Tibial nerve (tissue), 4 donors: Measurements from ENCODE around the gene CEP128. TPM values are rescaled to one million over a fixed set of nuclear protein-coding genes. Genes with fewer than 3 reads are reported as not detected.

Experiments used
- DNase-seq, 2 donors: peaks; one replicate each; pipeline ENCODE4 v3.0.0-alpha.2; 2019; ENCODE audit warnings: low spot score in 2 of 2
- H3K27ac ChIP-seq, 4 donors: fragments of 200-600 bp; sonication (generic) in 3 of 4; one replicate each; pipeline ENCODE4 v1.5.1; 2017 to 2019; ENCODE audit warnings: mild to moderate bottlenecking in 1 of 4
- H3K27me3 ChIP-seq, 2 donors: fragments of 200-600 bp; sonication (generic) in 1 of 2; one replicate each; pipeline versions ENCODE4 v1.5.1 to v1.6.0; 2017 to 2019
- H3K36me3 ChIP-seq, 3 donors: fragments of 200-600 bp; sonication (generic); one replicate each; pipeline ENCODE4 v1.5.1; 2018 to 2019
- H3K4me1 ChIP-seq, 4 donors: fragments of 200-600 bp; sonication (generic) in 3 of 4; one replicate each; pipeline ENCODE4 v1.5.1; 2017 to 2019
- H3K4me3 ChIP-seq, 4 donors: fragments of 200-600 bp; sonication (generic) in 3 of 4; one replicate each; pipeline ENCODE4 v1.5.1; 2017 to 2019; ENCODE audit warnings: mild to moderate bottlenecking in 1 of 4, moderate library complexity in 1 of 4
- H3K9me3 ChIP-seq, 4 donors: fragments of 200-600 bp; sonication (generic) in 3 of 4; one replicate each; pipeline ENCODE4 v1.5.1; 2017 to 2019
- EP300 ChIP-seq, 2 donors: sonication (generic); formaldehyde crosslinking; IDR thresholded peaks; one replicate each; pipeline ENCODE4 v1.6.1; 2017; ENCODE audit warnings: antibody characterized with exemption in 2 of 2, mild to moderate bottlenecking in 1 of 2
- POLR2A ChIP-seq, 2 donors: fragments of 450-650 bp; IDR thresholded peaks; one replicate each; pipeline ENCODE4 v1.6.1; 2017; ENCODE audit warnings: antibody characterized with exemption in 2 of 2, mild to moderate bottlenecking in 2 of 2, moderate library complexity in 2 of 2
- WGBS, 2 donors: methylation state at CpG; one replicate each; pipeline ENCODE4 v1.1.5; 2018; 5-methylcytosine and 5-hydroxymethylcytosine counted together
- total RNA-seq, 4 donors: library from RNA; depleted of rRNA; stranded (reverse); fragments of >200 nt; gene quantifications; one replicate each; pipeline ENCODE4 v1.1.0, GENCODE V29; 2016
- TF ChIP-seq, protein P1 (sequence below), 5 experiments: fragments of 200-600 bp in 3 of 5; fragments of 450-650 bp in 2 of 5; sonication (generic) in 3 of 5; IDR thresholded peaks; one replicate each; pipeline ENCODE4 v1.5.1; 2016 to 2019; ENCODE audit warnings: antibody characterized with exemption in 5 of 5, mild to moderate bottlenecking in 3 of 5, moderate library complexity in 2 of 5

Gene CEP128
- total RNA-seq, 4 donors from 2014 or later = 7.3 to 13.9 (median 12.5) TPM

DNA sequence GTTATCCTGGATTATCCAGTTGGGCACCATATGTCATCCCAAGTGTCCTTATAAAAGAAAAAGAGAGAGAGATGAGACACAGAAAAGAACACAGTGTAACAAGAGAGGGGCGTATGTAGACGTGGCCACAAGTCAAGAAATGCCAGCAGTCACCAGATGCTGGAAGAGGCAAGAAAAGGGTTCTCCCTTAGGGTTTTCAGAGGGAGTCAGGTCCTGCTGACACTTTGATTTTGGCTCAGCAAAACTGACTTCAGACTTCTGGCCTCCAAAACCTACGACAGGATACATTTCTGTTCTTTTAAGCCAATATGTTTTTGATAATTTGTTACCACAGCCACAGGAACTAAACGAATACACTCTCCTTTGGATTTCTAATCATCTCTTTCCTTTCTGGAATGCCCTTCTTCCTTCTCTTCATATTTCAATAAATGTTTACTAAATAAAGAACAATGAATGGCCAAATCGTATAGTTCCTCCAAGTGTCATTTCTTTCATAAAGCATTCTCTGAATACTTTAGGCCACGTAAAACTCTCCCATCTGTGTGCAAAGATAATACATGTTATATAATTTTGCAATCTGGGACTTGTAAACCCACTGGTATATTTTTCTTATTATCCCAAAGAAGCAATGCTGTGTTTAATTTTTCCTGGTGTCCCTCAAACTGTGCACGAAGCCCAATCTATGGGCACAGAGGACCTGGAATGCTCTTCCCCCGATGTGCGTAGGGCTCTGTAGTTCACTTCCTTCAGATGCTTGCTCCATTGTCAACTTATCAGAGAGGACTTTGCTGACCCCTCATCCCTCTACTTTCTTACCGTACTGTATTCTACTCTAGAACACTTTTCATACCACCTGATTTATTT, 303.6 kb downstream of the CEP128 start:
- no peak overlapping the region for H3K4me3 ChIP-seq
- no peaks in the 10 kb centered on the region for H3K36me3 ChIP-seq
- TF ChIP-seq EP300 (IDR thresholded peaks at IDR 0.05) (no peak), POLR2A (IDR thresholded peaks at IDR 0.05) (no peak)
- TF ChIP-seq, protein P1, sequence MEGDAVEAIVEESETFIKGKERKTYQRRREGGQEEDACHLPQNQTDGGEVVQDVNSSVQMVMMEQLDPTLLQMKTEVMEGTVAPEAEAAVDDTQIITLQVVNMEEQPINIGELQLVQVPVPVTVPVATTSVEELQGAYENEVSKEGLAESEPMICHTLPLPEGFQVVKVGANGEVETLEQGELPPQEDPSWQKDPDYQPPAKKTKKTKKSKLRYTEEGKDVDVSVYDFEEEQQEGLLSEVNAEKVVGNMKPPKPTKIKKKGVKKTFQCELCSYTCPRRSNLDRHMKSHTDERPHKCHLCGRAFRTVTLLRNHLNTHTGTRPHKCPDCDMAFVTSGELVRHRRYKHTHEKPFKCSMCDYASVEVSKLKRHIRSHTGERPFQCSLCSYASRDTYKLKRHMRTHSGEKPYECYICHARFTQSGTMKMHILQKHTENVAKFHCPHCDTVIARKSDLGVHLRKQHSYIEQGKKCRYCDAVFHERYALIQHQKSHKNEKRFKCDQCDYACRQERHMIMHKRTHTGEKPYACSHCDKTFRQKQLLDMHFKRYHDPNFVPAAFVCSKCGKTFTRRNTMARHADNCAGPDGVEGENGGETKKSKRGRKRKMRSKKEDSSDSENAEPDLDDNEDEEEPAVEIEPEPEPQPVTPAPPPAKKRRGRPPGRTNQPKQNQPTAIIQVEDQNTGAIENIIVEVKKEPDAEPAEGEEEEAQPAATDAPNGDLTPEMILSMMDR (IDR thresholded peaks at IDR 0.05) = no peak
- 85 to 89% methylated on average over 10 of the region's 10 CpGs for WGBS, 2 donors
- no peak overlapping the region for H3K27ac ChIP-seq
- H3K4me1 ChIP-seq = no peaks in the 10 kb centered on the region
- DNase-seq = no peak
- H3K9me3 ChIP-seq = no peaks in the 10 kb centered on the region
- H3K27me3 ChIP-seq = no peaks in the 10 kb centered on the region

DNA sequence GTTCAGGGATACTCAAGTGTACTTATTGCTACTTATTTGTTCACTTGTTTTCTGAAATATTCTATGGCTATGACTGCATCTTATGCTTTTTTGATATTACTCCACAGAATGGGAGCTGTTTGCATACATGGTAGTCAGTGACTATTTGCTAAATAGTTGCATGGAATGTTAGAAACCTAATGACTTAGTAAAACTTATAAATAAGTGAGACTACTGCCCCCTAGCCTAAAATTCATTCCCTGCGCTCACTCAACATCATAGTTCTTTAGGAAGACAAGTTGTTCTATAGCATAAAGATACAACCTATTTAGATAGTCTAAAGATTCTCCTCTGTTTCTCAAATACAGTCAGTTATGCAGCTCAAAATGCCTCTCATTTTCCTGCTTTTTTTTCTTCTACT, 305.5 kb downstream of the CEP128 start:
- 97 to 98% methylated on average over 1 of the region's 1 CpG for WGBS, 2 donors
- H3K9me3 ChIP-seq = no peaks in the 10 kb centered on the region
- H3K4me1 ChIP-seq = no peaks in the 10 kb centered on the region
- no peak overlapping the region for H3K27ac ChIP-seq
- H3K36me3 ChIP-seq = no peaks in the 10 kb centered on the region
- TF ChIP-seq EP300 (IDR thresholded peaks at IDR 0.05) = no peak
- no peak for TF ChIP-seq POLR2A (IDR thresholded peaks at IDR 0.05)
- TF ChIP-seq, protein P1 (IDR thresholded peaks at IDR 0.05) = no peak
- DNase-seq = no peak
- no peak overlapping the region for H3K4me3 ChIP-seq
- H3K27me3 ChIP-seq = no peaks in the 10 kb centered on the region

DNA sequence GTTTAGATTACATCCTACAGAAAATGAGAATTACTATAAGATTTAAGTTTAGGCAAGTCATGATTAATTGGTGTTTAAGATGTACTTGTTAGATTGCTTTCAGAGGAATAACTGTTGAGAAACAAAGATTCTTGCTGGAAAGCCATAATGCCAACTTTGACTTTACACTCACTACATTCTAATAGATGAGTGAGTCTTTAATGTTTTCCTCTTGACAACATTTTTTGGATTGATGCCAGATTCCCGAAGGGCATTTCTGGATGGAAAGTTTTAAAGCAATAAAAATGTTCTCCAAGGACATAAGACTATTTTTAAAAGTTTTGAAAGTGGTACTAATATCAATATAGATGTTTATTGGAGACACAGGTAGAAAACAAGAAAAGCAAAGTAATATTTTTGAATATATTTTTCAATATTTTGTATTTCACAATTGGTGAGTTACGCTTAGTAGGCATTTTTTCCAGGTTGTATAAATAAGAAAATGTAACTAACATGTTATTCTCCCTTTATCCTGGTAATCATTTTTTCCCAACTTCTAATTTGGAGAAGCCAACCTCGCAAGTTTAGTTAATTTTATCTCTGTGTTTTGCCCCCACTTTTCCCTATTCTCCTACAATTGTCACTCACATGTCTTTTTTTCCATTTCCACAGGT, 307.3 kb downstream of the CEP128 start:
- H3K27me3 ChIP-seq = no peaks in the 10 kb centered on the region
- WGBS, 2 donors = 68 to 69% methylated on average over 3 of the region's 3 CpGs
- H3K4me3 ChIP-seq = no peak overlapping the region

DNA sequence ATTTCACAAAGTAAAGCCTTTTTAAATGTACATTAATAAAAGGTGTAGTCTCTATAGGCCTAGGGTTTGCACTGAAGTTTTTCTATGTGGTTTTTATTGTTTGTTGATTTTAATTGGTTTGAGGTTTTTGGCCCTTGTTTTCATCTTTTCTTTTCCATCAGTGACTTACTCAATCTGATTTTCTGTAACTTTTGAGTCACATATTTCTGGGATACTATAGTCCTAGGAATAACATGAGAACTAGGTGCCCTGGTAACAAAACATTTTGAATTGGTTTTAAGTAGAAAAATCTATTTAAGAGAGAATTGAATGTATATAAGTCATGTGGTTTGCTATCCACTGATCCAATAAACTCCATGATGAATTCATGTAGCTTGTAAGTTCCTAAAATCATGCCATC, 311.9 kb downstream of the CEP128 start:
- no peaks in the 10 kb centered on the region for H3K9me3 ChIP-seq
- no peak for DNase-seq
- H3K4me3 ChIP-seq = no peak overlapping the region
- TF ChIP-seq, protein P1 (IDR thresholded peaks at IDR 0.05) = no peak
- no peak for TF ChIP-seq EP300 (IDR thresholded peaks at IDR 0.05)
- TF ChIP-seq POLR2A (IDR thresholded peaks at IDR 0.05) = no peak
- no peaks in the 10 kb centered on the region for H3K4me1 ChIP-seq
- no peaks in the 10 kb centered on the region for H3K27me3 ChIP-seq
- H3K27ac ChIP-seq = no peak overlapping the region
- H3K36me3 ChIP-seq = no peaks in the 10 kb centered on the region

More for the DNA sequence above, 307.3 kb downstream of the CEP128 start:
- H3K27ac ChIP-seq = no peak overlapping the region
- H3K9me3 ChIP-seq = no peaks in the 10 kb centered on the region
- TF ChIP-seq, protein P1 (IDR thresholded peaks at IDR 0.05) = no peak
- TF ChIP-seq EP300 (IDR thresholded peaks at IDR 0.05) (no peak), POLR2A (IDR thresholded peaks at IDR 0.05) (no peak)
- no peaks in the 10 kb centered on the region for H3K4me1 ChIP-seq
- no peaks in the 10 kb centered on the region for H3K36me3 ChIP-seq
- DNase-seq = no peak

DNA sequence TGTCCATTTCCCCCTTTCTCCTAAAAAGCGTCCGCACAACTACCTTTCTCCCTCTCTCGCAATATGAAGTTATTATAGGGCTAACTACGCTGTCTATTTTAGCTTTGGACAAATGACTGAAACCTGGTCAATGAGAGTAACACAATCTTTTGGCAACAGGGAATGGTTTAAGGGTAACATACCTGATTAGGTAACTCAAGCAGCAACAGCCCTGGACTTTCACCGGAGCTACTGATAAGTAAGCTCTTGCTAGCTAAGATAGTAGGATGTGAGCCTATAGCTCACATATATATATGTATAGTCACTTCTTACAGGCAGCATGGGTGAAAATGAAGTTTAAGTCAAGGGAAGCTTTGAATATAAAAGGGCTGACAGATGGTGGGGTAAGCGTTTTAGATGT, 313.0 kb downstream of the CEP128 start:
- 94 to 97% methylated on average over 6 of the region's 6 CpGs for WGBS, 2 donors
- no peak for DNase-seq

More for the DNA sequence above, 313.0 kb downstream of the CEP128 start:
- Histone ChIP-seq H3K4me3 (no peak overlapping the region), H3K36me3 (no peaks in the 10 kb centered on the region), H3K27me3 (no peaks in the 10 kb centered on the region), H3K27ac (no peak overlapping the region), H3K9me3 (no peaks in the 10 kb centered on the region), H3K4me1 (no peaks in the 10 kb centered on the region)
- TF ChIP-seq, protein P1 (IDR thresholded peaks at IDR 0.05) = no peak
- no peak for TF ChIP-seq EP300 (IDR thresholded peaks at IDR 0.05)
- TF ChIP-seq POLR2A (IDR thresholded peaks at IDR 0.05) = no peak
